Thyroid gland (tissue), 4 donors: ENCODE data around the gene ADAMTS17.

Experiments
- POLR2A ChIP-seq, 2 donors: fragments of 450-650 bp; IDR thresholded peaks; one replicate each; pipeline ENCODE4 v1.6.1; 2017; ENCODE audit warnings: antibody characterized with exemption in 2 of 2, mild to moderate bottlenecking in 2 of 2, moderate library complexity in 1 of 2
- TF ChIP-seq, protein P1 (sequence below), 6 experiments: fragments of 200-600 bp in 3 of 6; fragments of 450-650 bp in 3 of 6; sonication (generic) in 3 of 6; IDR thresholded peaks; one replicate each; pipeline ENCODE4 v1.5.1; 2016 to 2019; ENCODE audit warnings: antibody characterized with exemption in 6 of 6, mild to moderate bottlenecking in 2 of 6, inconsistent platforms in 1 of 6, moderate library complexity in 1 of 6

DNA sequence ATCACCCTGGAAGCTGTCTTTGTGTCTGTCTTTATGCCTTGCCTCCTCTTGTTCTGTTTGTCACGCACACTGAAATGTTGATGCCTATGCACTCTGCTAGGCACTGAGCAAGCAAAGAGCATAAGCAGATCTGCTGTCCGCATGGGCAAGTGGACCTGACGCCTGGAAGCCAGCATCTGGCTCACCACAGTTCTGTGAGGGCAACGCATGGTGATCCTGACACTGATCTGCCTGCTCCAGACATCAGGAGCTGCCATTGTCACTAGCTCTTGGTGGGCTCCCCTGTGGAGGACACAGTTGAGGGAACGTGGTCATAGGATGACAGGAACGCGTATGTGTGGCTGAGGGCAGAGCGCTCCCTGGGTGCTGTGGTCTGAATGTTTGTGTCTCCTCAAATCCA, 234.6 kb downstream of the ADAMTS17 start:
- TF ChIP-seq, protein P1, sequence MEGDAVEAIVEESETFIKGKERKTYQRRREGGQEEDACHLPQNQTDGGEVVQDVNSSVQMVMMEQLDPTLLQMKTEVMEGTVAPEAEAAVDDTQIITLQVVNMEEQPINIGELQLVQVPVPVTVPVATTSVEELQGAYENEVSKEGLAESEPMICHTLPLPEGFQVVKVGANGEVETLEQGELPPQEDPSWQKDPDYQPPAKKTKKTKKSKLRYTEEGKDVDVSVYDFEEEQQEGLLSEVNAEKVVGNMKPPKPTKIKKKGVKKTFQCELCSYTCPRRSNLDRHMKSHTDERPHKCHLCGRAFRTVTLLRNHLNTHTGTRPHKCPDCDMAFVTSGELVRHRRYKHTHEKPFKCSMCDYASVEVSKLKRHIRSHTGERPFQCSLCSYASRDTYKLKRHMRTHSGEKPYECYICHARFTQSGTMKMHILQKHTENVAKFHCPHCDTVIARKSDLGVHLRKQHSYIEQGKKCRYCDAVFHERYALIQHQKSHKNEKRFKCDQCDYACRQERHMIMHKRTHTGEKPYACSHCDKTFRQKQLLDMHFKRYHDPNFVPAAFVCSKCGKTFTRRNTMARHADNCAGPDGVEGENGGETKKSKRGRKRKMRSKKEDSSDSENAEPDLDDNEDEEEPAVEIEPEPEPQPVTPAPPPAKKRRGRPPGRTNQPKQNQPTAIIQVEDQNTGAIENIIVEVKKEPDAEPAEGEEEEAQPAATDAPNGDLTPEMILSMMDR (IDR thresholded peaks at IDR 0.05), result no peak
- TF ChIP-seq POLR2A (IDR thresholded peaks at IDR 0.05), result no peak
